ENCODE results near the gene MAGED4B.

The MAGED4B gene

GRCh38 chrX:52031371-52031770, 37.6 kb downstream of the MAGED4B start:
- Histone ChIP-seq H3K27me3 (replicated peaks in 2 of 5; ENCODE audit: control insufficient read depth in 4 of 5, insufficient read depth in 5 of 5, low read length in 4 of 5) (peaks cover 0 to 4% (median 0%) of the 10 kb centered on the region in 5 experiments), H3K4me1 (ENCODE audit: control extremely low read depth in 1 of 4, control insufficient read depth in 4 of 4, insufficient read depth in 4 of 4, low read length in 3 of 4) (no peaks in the 10 kb centered on the region), H3K36me3 (ENCODE audit: control insufficient read depth in 4 of 4, insufficient read depth in 4 of 4, low read length in 3 of 4) (no peaks in the 10 kb centered on the region), H3K4me3 (ENCODE audit: control insufficient read depth in 1 of 7, extremely low read depth in 1 of 7, insufficient read depth in 4 of 7, low read depth in 2 of 7, low read length in 6 of 7) (no peak overlapping the region), H3K9me3 (ENCODE audit: control extremely low read depth in 1 of 5, control insufficient read depth in 4 of 5, insufficient read depth in 2 of 5, low read depth in 1 of 5, low read length in 4 of 5) (no peaks in the 10 kb centered on the region), H3K27ac (ENCODE audit: insufficient read depth in 1 of 2, low read depth in 1 of 2, low read length in 2 of 2, poor library complexity in 1 of 2, severe bottlenecking in 2 of 2) (no peak overlapping the region)
- POLR2A ChIA-PET: no interaction called here
- DNase-seq: no peak
- no CpG with 5 or more reads among the region's 2 CpGs for WGBS (ENCODE audit: insufficient coverage)
- CTCF ChIA-PET: no interaction called here

GRCh38 chrX:52015794-52016193, 53.2 kb downstream of the MAGED4B start:
- ChIA-PET POLR2A (no interaction called here), CTCF (no interaction called here)
- WGBS (ENCODE audit: insufficient coverage): 49% methylated on average over 3 of the region's 3 CpGs
- Histone ChIP-seq H3K4me3 (ENCODE audit: control insufficient read depth in 1 of 7, extremely low read depth in 1 of 7, insufficient read depth in 4 of 7, low read depth in 2 of 7, low read length in 6 of 7) (no peak overlapping the region), H3K9me3 (ENCODE audit: control extremely low read depth in 1 of 5, control insufficient read depth in 4 of 5, insufficient read depth in 2 of 5, low read depth in 1 of 5, low read length in 4 of 5) (peaks cover 0 to 2% (median 0%) of the 10 kb centered on the region in 5 experiments), H3K27me3 (replicated peaks in 2 of 5; ENCODE audit: control insufficient read depth in 4 of 5, insufficient read depth in 5 of 5, low read length in 4 of 5) (no peaks in the 10 kb centered on the region), H3K27ac (ENCODE audit: insufficient read depth in 1 of 2, low read depth in 1 of 2, low read length in 2 of 2, poor library complexity in 1 of 2, severe bottlenecking in 2 of 2) (no peak overlapping the region), H3K4me1 (ENCODE audit: control extremely low read depth in 1 of 4, control insufficient read depth in 4 of 4, insufficient read depth in 4 of 4, low read length in 3 of 4) (no peaks in the 10 kb centered on the region), H3K36me3 (ENCODE audit: control insufficient read depth in 4 of 4, insufficient read depth in 4 of 4, low read length in 3 of 4) (no peaks in the 10 kb centered on the region)
- no peak for DNase-seq
